IMR-90 (cell line): Measurements from ENCODE around the gene SLC2A14. TPM values are rescaled to one million over a fixed set of nuclear protein-coding genes. Genes with fewer than 3 reads are reported as not detected.

Source experiments
- ATAC-seq: fragments of 200-7000 bp; cut with Tn5 transposase; 2 replicates; pipeline ENCODE4 v1.9.1; 2020; ENCODE audit warnings: low read depth, mild to moderate bottlenecking, moderate library complexity
- BruUV-seq: library from RNA; stranded (reverse); fragments of 400-500 nt; replicated peaks from 2 replicates; lab custom pipeline; 2021; lab: Mats Ljungman, UMichigan
- CTCF ChIA-PET: fragments of 300-600 bp; formaldehyde crosslinking; extraction: SDS; loops from one replicate; lab custom pipeline; 2021; ENCODE audit warnings: antibody characterized with exemption; lab: Yijun Ruan, JAX
- POLR2A ChIA-PET: fragments of 300-600 bp; sonication (Branson Sonifier 250); formaldehyde crosslinking; loops from one replicate; lab custom pipeline; 2022; ENCODE audit warnings: antibody characterized with exemption; ENCODE audit not compliant: unreplicated experiment; lab: Charles Lee
- DNase-seq: peaks from one replicate; pipeline ENCODE4 v3.0.0; 2013
- H2AFZ ChIP-seq: replicated peaks from 2 replicates; pipeline ENCODE3; 2013; ENCODE audit warnings: low read length, mild to moderate bottlenecking; ENCODE audit not compliant: poor library complexity
- H2AK5ac ChIP-seq: 2 replicates; pipeline ENCODE4 v1.6.1; 2013; ENCODE audit warnings: low read depth, low read length, inconsistent platforms
- H2AK9ac ChIP-seq: replicated peaks from 2 replicates; pipeline ENCODE3; 2013; ENCODE audit warnings: mild to moderate bottlenecking, low read depth, low read length, moderate library complexity; ENCODE audit not compliant: poor library complexity
- H2BK120ac ChIP-seq: 2 replicates; pipeline ENCODE4 v1.6.1; 2013; ENCODE audit warnings: low read depth, low read length, inconsistent platforms
- H2BK15ac ChIP-seq: 3 replicates; pipeline ENCODE4 v1.6.1; 2013; ENCODE audit warnings: low read depth, low read length, inconsistent platforms
- H2BK20ac ChIP-seq: 2 replicates; pipeline ENCODE4 v1.6.1; 2013; ENCODE audit warnings: low read depth, mild to moderate bottlenecking, inconsistent platforms, low read length, moderate library complexity
- H2BK5ac ChIP-seq: 2 replicates; pipeline ENCODE4 v1.6.1; 2013; ENCODE audit warnings: mild to moderate bottlenecking, low read depth, low read length, inconsistent platforms; ENCODE audit not compliant: poor library complexity, severe bottlenecking
- H3K14ac ChIP-seq: replicated peaks from 2 replicates; pipeline ENCODE4 v1.6.1; 2013; ENCODE audit warnings: low read depth, low read length, inconsistent platforms
- H3K18ac ChIP-seq: 2 replicates; pipeline ENCODE4 v1.6.1; 2013; ENCODE audit warnings: low read depth, low read length, control low read depth
- H3K23ac ChIP-seq: 2 replicates; pipeline ENCODE4 v1.6.1; 2013; ENCODE audit warnings: low read depth, low read length, inconsistent platforms
- H3K27ac ChIP-seq: 2 replicates; pipeline ENCODE4 v1.5.1; 2013; ENCODE audit warnings: mild to moderate bottlenecking, control low read depth, low read length; ENCODE audit not compliant: insufficient read depth
- H3K27me3 ChIP-seq: 2 replicates; pipeline ENCODE4 v1.6.1; 2013; ENCODE audit warnings: low read length; ENCODE audit not compliant: control insufficient read depth, insufficient read depth
- H3K36me3 ChIP-seq: 2 replicates; pipeline ENCODE4 v1.6.1; 2013; ENCODE audit warnings: low read length, mixed read lengths; ENCODE audit not compliant: control insufficient read depth, insufficient read depth
- H3K4ac ChIP-seq: 2 replicates; pipeline ENCODE4 v1.6.1; 2013; ENCODE audit warnings: low read depth, low read length, inconsistent platforms
- H3K4me1 ChIP-seq: 2 replicates; pipeline ENCODE4 v1.6.1; 2013; ENCODE audit warnings: low read length, mixed read lengths; ENCODE audit not compliant: control insufficient read depth, insufficient read depth
- H3K4me2 ChIP-seq: 2 replicates; pipeline ENCODE4 v1.6.1; 2013; ENCODE audit warnings: low read depth, mild to moderate bottlenecking, control low read depth, low read length, moderate library complexity
- H3K4me3 ChIP-seq: 2 replicates; pipeline ENCODE4 v1.5.1; 2013; ENCODE audit warnings: low read depth, mild to moderate bottlenecking, control low read depth, low read length, moderate library complexity; ENCODE audit not compliant: insufficient read depth
- H3K56ac ChIP-seq: 2 replicates; pipeline ENCODE4 v1.6.1; 2013; ENCODE audit warnings: low read length, inconsistent platforms; ENCODE audit not compliant: insufficient read depth; ENCODE audit errors: extremely low read depth
- H3K79me1 ChIP-seq, 2 experiments: 2 replicates each; pipeline ENCODE4 v1.6.1; 2013; ENCODE audit warnings: low read length in 2 of 2, inconsistent platforms in 1 of 2, low read depth in 1 of 2
- H3K9ac ChIP-seq: 2 replicates; pipeline ENCODE4 v1.6.1; 2013; ENCODE audit warnings: low read depth, low read length, control low read depth
- H3K9me1 ChIP-seq: 2 replicates; pipeline ENCODE4 v1.6.1; 2013; ENCODE audit warnings: low read length, inconsistent platforms; ENCODE audit not compliant: insufficient read depth
- H3K9me3 ChIP-seq: 2 replicates; pipeline ENCODE4 v1.6.1; 2013; ENCODE audit warnings: low read length; ENCODE audit not compliant: control insufficient read depth, insufficient read depth
- H4K20me1 ChIP-seq: 2 replicates; pipeline ENCODE4 v1.6.1; 2013; ENCODE audit warnings: low read length, inconsistent platforms; ENCODE audit not compliant: insufficient read depth
- H4K5ac ChIP-seq: 2 replicates; pipeline ENCODE4 v1.6.1; 2013; ENCODE audit warnings: mild to moderate bottlenecking, low read depth, low read length, control low read depth
- H4K8ac ChIP-seq, 2 experiments: 2 replicates each; pipeline ENCODE4 v1.6.1; 2013; ENCODE audit warnings: low read depth in 2 of 2, low read length in 2 of 2, control low read depth in 1 of 2, inconsistent platforms in 1 of 2
- H4K91ac ChIP-seq: 2 replicates; pipeline ENCODE4 v1.6.1; 2013; ENCODE audit warnings: low read depth, low read length, inconsistent platforms; ENCODE audit not compliant: insufficient read depth
- BHLHE40 ChIP-seq: fragments of 150-350 bp; IDR thresholded peaks from 2 replicates; pipeline ENCODE4 v1.6.1; 2016; ENCODE audit warnings: mild to moderate bottlenecking, low read depth, low read length
- CEBPB ChIP-seq: IDR thresholded peaks from 2 replicates; pipeline ENCODE4 v1.6.1; 2012; ENCODE audit warnings: low read depth, low read length, improper control_type of control experiment
- CHD1 ChIP-seq: IDR thresholded peaks from 2 replicates; pipeline ENCODE4 v1.6.1; 2012; ENCODE audit warnings: low read depth, low read length, improper control_type of control experiment
- CTCF ChIP-seq: conservative IDR thresholded peaks from 2 replicates; pipeline ENCODE4 v1.5.1; 2012; ENCODE audit warnings: mild to moderate bottlenecking, low read depth, low read length, improper control_type of control experiment
- ELK1 ChIP-seq: fragments of 150-350 bp; IDR thresholded peaks from 2 replicates; pipeline ENCODE4 v1.6.1; 2016; ENCODE audit warnings: low read depth, mild to moderate bottlenecking, low read length, moderate library complexity, borderline replicate concordance
- FOS ChIP-seq: fragments of 150-350 bp; IDR thresholded peaks from 2 replicates; pipeline ENCODE4 v1.6.1; 2016; ENCODE audit warnings: low read depth, low read length
- MAFK ChIP-seq: IDR thresholded peaks from 2 replicates; pipeline ENCODE4 v1.6.1; 2012; ENCODE audit warnings: low read depth, low read length, improper control_type of control experiment
- MAZ ChIP-seq: IDR thresholded peaks from 2 replicates; pipeline ENCODE4 v1.6.1; 2012; ENCODE audit warnings: low read depth, mild to moderate bottlenecking, low read length, improper control_type of control experiment, moderate library complexity, borderline replicate concordance
- MXI1 ChIP-seq: IDR thresholded peaks from 2 replicates; pipeline ENCODE4 v1.6.1; 2012; ENCODE audit warnings: low read depth, mild to moderate bottlenecking, low read length, moderate library complexity, borderline replicate concordance
- NFE2L2 ChIP-seq: fragments of 150-350 bp; IDR thresholded peaks from 2 replicates; pipeline ENCODE4 v1.6.1; 2016; ENCODE audit warnings: low read depth, mild to moderate bottlenecking, low read length
- POLR2A ChIP-seq: IDR thresholded peaks from 2 replicates; pipeline ENCODE4 v1.6.1; 2012; ENCODE audit warnings: mild to moderate bottlenecking, low read depth, low read length
- RAD21 ChIP-seq: IDR thresholded peaks from 2 replicates; pipeline ENCODE4 v1.6.1; 2012; ENCODE audit warnings: low read length, improper control_type of control experiment
- RCOR1 ChIP-seq: IDR thresholded peaks from 2 replicates; pipeline ENCODE4 v1.6.1; 2012; ENCODE audit warnings: mild to moderate bottlenecking, low read length, improper control_type of control experiment; ENCODE audit not compliant: insufficient replicate concordance
- RFX5 ChIP-seq: IDR thresholded peaks from 2 replicates; pipeline ENCODE4 v1.8.0; 2012; ENCODE audit warnings: low read depth, mild to moderate bottlenecking, low read length, moderate library complexity
- SMC3 ChIP-seq: fragments of 150-350 bp; IDR thresholded peaks from 2 replicates; pipeline ENCODE4 v1.6.1; 2016; ENCODE audit warnings: low read depth, mild to moderate bottlenecking, antibody characterized with exemption, low read length, moderate library complexity
- USF2 ChIP-seq: fragments of 150-350 bp; IDR thresholded peaks from 2 replicates; pipeline ENCODE4 v1.6.1; 2017; ENCODE audit warnings: mild to moderate bottlenecking, antibody characterized with exemption, low read length, low read depth
- WGBS, 2 experiments: methylation state at CpG; one replicate each; pipeline versions ENCODE4 v1.1.5 to v1.1.7; 2013; ENCODE audit warnings: missing lambda C conversion rate in 2 of 2; ENCODE audit not compliant: insufficient read length in 1 of 2; ENCODE audit errors: extremely low coverage in 2 of 2; 5-methylcytosine and 5-hydroxymethylcytosine counted together
- dilution Hi-C: fragments of 300-500 bp; cut with HindIII; formaldehyde crosslinking; loops from one replicate; pipeline ENCODE4 v1.14.3; 2018; ENCODE audit warnings: low sequenced_read_pairs; ENCODE audit not compliant: unreplicated experiment
- in situ Hi-C: fragments of 300-500 bp; cut with MboI; formaldehyde crosslinking; loops from 3 replicates; pipeline ENCODE4 v1.14.3; 2019; ENCODE audit warnings: low sequenced_read_pairs, inconsistent platforms, mixed read lengths
- intact Hi-C: fragments of 100-400 bp; cut with micrococcal nuclease; formaldehyde crosslinking; loops from 2 replicates; pipeline ENCODE4 v1.10.0; 2022
- polyA plus RNA-seq, 3 experiments: library from polyadenylated mRNA; depleted of rRNA; stranded (reverse); fragments of >200 nt; gene quantifications; 2 replicates each; pipeline ENCODE4 v1.2.3, GENCODE V29; 2012; ENCODE audit warnings: low replicate concordance in 1 of 3
- total RNA-seq: library from RNA; depleted of rRNA; stranded (reverse); fragments of >200 nt; gene quantifications from 2 replicates; pipeline ENCODE4 v1.2.3, GENCODE V29; 2012

The SLC2A14 gene
- total and polyA plus RNA-seq, 2 of the 4 experiments (the other 2 are of a cell fraction) = 0.05 TPM; not detected in 1

- in situ Hi-C loops = no loop called here
- Histone ChIP-seq H2AK9ac (no peak overlapping the region), H3K9me1 (no peaks in the 10 kb centered on the region), H3K4me3 (no peak overlapping the region), H3K79me1 (no peaks in the 10 kb centered on the region), H3K27ac (no peak overlapping the region), H3K9me3 (no peaks in the 10 kb centered on the region), H2BK15ac (no peak overlapping the region), H4K5ac (no peak overlapping the region), H2BK120ac (no peak overlapping the region), H2AFZ (no peak overlapping the region), H3K36me3 (no peaks in the 10 kb centered on the region), H4K20me1 (peaks cover 5% of the 10 kb centered on the region; the same call in 1 of the 2 replicates), H2AK5ac (no peak overlapping the region), H3K4me1 (no peaks in the 10 kb centered on the region), H2BK20ac (no peak overlapping the region), H3K56ac (no peak overlapping the region), H4K8ac (no peak overlapping the region), H3K4ac (no peak overlapping the region), H3K27me3 (no peaks in the 10 kb centered on the region), H2BK5ac (no peak overlapping the region), H3K23ac (no peak overlapping the region), H3K9ac (no peak overlapping the region), H3K14ac (no peak overlapping the region), H3K18ac (no peak overlapping the region), H4K91ac (no peak overlapping the region), H3K4me2 (no peak overlapping the region)
- dilution Hi-C loops = no loop called here
- TF ChIP-seq NFE2L2 (no peak), MXI1 (no peak), MAZ (no peak), CHD1 (no peak), MAFK (no peak), USF2 (no peak), BHLHE40 (no peak), SMC3 (no peak), RFX5 (no peak), RAD21 (no peak), FOS (no peak), ELK1 (no peak), POLR2A (no peak), RCOR1 (no peak), CTCF (no peak), CEBPB (no peak)
- ChIA-PET POLR2A (no interaction called here), CTCF (no interaction called here)
- ATAC-seq (no peak), DNase-seq (peak; percentile 19)
- intact Hi-C loops = loop anchor here (5.0 kb wide), 1 partner anchor 213 kb away; no protein-coding TSS in a partner anchor
- BruUV-seq = no TSS peak
- WGBS, 2 experiments = 100% methylated on average over 1 of the region's 12 CpGs; no CpG with 5 or more reads in 1 of the 2 experiments
These were observed 8.0 kb downstream of the SLC2A14 start for GRCh38 chr12:7864601-7865150.
